Activated CD4-positive, alpha-beta T cell treated with anti-CD3 and anti-CD28 coated beads, Interleukin-2, Interleukin-6, amounts not matched to agents 100 ng/mL and 50 ng/mL, durations not matched to agents 16 hours and 8 hours (primary cell): Measurements from ENCODE around the gene CADM3.
A peak's percentile ranks its signal among the peaks of the same experiment; 100 is the strongest.

ENCODE experiments used
- DNase-seq: peaks from one replicate; pipeline ENCODE4 v3.0.0-alpha.2; 2020

CADM3 gene

DNA sequence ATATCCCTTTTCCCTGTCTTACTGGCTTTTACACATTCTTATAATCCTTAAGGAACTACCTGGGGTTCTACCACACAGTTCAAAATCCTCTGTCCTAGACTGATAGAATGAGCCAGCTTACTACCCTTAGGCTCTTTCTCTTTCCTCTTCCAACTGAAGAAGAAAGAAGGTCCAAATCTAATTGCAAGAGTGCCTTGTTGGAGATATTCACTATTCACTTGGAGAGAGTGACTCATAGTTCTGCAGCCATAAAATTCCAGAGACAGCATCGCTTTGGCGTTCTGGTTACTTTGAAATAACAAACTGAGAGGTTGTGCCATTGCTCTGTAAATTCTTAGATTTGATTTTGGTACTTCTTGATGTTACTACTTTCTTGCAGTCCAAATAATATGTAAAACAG, 4.2 kb downstream of the CADM3 start:
- DNase-seq = no peak

GRCh38 chr1:159177272-159177907, 6.0 kb downstream of the CADM3 start:
- peak; percentile 44 for DNase-seq

DNA sequence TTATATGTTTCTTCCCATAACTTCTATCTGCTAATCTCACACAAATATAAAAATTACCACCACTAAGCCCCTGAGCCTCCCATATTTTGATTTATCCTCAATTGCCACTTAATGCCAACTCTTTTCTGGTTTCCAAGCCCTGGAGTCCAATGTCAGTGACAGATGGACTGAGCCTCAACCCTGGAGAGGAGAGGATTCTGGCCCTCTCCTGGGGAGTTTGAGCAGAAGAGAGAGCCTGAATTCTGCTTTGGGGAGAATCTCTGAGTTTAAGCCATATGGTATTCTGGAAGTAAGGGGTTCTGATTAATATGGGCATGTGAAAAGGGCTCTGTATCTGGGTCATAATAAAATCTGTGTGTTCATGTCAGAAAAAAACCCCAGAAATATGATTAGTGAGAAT, 8.5 kb downstream of the CADM3 start:
- no peak for DNase-seq

- no peak for DNase-seq
These were observed 9.1 kb downstream of the CADM3 start for GRCh38 chr1:159180516-159180915.

DNA sequence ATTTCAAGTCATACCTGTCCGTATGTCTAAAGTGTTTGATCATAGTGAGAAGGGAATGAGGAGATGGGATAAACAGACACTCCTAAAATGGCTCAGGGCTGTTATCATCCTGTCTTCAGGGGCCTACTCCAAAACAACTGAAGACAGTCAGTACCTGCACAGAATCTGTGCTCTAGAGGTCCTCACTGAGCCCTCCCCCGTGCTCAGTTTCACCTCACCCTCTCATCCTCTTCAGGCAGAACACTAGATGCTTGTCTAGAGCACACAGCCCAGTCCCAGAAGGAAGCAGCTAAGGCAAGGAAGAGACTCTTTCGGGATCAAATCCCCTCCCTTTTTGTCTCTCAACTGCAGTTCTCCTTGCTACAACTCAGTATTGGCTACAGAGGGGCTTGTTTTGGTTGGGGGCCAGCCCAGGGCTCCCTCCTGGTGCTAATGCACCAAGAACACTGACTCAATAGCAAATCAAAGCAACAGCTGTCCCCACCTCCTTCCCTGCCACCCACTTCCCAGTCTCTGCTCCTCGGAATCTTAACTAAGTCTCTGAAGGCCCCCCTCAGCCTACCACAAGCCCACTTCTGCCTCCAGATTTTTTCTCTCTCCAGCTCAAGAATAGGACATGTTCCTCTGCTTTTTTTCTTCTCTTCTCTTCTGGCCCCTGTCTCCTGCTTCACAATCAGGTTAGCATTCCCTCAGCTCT, 10.1 kb downstream of the CADM3 start:
- no peak for DNase-seq

GRCh38 chr1:159184201-159184600, 12.8 kb downstream of the CADM3 start:
- DNase-seq = no peak

GRCh38 chr1:159185121-159185520, 13.7 kb downstream of the CADM3 start:
- no peak for DNase-seq

DNA sequence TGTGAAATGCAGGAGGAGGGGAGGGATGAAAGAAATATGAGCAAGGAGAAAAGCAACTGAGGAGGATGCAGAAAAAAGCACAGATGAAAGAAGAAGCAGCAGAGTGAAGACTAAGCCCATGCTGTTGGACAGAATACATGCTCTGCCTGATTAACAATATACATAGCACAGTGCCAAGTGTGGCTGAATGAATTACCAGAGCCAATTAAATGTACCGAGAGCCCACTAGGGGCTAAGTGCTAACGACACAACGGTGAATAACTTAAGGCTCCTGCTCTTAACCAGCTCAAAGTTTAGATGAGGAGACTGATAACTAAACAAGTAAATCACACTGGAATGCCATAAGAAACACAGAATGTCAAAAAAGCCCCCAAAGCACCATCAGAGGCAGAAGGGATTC, 15.6 kb downstream of the CADM3 start:
- no peak for DNase-seq

- DNase-seq = no peak
These were observed 16.4 kb downstream of the CADM3 start for GRCh38 chr1:159187647-159188374.

GRCh38 chr1:159188375-159188788, 17.0 kb downstream of the CADM3 start:
- DNase-seq = peak; percentile 35

GRCh38 chr1:159190441-159190840, 19.0 kb downstream of the CADM3 start:
- DNase-seq = no peak

DNA sequence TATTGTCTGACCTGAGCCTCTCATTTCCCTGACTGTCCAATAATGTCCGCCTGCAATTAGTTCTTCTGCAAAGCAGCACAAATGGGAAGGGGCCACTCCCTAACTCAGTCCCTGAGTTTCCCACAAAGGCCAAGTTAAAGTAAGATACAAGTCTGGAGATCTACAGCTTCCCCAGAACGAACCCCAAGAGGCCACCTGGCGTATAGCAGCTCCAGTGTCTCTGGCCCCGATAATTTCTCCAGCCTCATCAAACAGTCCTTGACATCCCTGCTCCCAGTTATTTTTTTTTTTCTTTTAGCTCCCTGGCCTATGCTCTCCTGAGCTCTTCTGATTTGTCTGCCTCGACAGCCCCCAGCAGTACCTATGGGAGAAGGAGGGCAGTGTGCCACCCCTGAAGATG, 25.1 kb downstream of the CADM3 start:
- no peak for DNase-seq

GRCh38 chr1:159197561-159198557, 26.4 kb downstream of the CADM3 start:
- DNase-seq = peak; percentile 74

- DNase-seq = no peak
These were observed 28.5 kb downstream of the CADM3 start for GRCh38 chr1:159199901-159200300.

DNA sequence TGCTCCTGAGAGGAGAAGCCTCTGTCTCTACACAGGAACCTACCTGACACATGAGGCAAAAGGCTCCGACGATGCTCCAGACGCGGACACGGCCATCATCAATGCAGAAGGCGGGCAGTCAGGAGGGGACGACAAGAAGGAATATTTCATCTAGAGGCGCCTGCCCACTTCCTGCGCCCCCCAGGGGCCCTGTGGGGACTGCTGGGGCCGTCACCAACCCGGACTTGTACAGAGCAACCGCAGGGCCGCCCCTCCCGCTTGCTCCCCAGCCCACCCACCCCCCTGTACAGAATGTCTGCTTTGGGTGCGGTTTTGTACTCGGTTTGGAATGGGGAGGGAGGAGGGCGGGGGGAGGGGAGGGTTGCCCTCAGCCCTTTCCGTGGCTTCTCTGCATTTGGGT, 29.4 kb downstream of the CADM3 start:
- DNase-seq = no peak

GRCh38 chr1:159201642-159202041, 30.2 kb downstream of the CADM3 start:
- DNase-seq = no peak

DNA sequence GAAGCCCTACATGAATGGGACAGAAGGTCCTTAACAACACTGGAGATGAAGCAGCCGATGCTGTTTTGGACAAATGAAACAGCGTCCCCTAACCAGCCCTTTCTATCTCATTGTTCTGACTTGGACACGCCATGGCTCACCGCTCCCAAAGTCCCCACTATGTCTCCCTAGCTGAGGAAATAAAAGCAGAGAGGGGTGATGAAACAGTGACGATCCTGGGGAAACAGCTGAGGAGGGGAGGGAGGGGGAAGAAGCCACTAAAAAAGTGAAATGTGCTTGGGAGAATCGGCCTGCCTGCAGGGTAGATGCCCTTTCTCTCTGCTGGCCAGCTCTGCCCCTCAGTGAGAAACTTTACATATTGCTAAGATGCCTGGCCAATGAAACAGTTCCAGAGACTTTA, 32.2 kb downstream of the CADM3 start:
- no peak for DNase-seq

DNA sequence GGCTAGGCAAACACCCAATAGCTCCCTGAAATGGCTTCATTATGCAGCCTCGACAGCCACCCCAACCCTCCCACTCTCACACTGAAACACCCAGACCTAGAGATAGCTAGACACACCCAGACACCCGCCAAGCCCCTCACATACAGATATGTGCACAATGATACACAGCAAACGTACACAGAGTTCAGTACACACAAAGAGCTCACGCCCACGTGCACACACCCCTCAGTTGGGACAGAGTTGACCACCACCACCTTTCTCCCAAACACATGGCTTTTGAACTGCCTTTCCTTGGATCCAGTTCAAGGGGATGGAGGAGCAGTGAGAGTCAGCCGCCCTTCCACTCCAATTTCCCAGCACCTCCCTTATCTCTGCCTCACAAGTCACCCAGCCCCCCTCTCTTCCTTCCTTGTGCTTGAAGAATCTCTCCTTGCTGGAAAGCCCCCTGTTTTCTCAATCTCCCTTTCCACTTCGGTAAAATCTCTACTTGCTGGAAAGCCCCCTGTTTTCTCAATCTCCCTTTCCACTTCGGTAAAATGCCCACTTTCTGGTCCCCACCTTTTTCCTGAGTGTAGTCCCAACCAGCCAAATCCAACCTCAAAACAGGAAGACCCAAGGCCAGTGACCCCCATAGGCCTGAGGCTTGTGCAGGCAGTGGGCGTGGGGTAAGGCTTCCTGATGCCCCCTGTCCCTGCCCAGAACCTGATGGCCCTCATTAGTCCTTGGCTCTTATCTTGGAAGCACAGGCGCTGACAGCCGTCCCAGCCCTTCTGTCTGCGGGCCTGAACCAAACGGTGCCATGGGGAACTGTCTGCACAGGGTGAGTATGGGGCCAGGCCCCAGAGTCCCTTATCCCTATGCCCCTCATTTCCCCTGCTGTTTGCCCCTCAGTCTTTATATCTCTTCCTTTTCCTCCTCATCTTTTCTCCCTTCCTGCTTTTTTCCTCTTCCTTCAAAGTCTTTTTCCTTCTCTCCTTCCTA, 33.0 kb downstream of the CADM3 start, which contains the start of gene ACKR1:
TSS of gene ACKR1 (plus strand) at position 715 of the 981 bp plus-strand sequence. CDS start at position 800, 85 bp downstream.
- no peak for DNase-seq

GRCh38 chr1:159205225-159205624, 33.8 kb downstream of the CADM3 start:
- no peak for DNase-seq

- DNase-seq = no peak
These were observed 34.7 kb downstream of the CADM3 start for GRCh38 chr1:159206110-159206509.

DNA sequence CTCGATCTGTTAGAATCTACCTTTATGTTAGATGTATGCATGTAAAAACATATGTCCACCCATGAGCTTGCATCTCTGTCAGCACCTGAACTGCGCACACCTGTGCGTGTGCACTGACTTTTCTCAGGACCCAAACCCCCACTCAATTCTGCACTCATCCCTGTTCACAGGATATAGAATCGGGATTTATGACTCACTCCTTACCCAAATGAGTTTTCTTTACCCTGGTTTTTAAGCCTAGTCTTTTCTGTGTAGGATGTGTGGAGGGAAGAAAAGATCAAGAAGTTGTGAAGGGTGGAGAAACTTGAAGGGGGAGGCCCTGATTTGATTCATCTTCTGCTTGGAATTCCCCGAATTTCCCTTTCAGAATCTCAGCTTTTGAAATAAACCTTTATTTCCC, 35.7 kb downstream of the CADM3 start:
- no peak for DNase-seq
